Tibial artery (tissue), 4 donors: ENCODE data around the gene SOX5.

ENCODE experiments used
- DNase-seq, 2 donors: peaks; one replicate each; pipeline ENCODE4 v3.0.0-alpha.2; 2019
- H3K27ac ChIP-seq, 2 donors: fragments of 200-600 bp; sonication (generic) in 1 of 2; 1 replicate in 1 of 2; 2 replicates in 1 of 2; pipeline ENCODE4 v1.5.1; 2018 to 2019; ENCODE audit warnings: mild to moderate bottlenecking in 1 of 2
- H3K27me3 ChIP-seq, 2 donors: fragments of 200-600 bp; sonication (generic) in 1 of 2; one replicate each; pipeline versions ENCODE4 v1.5.1 to v1.6.0; 2016 to 2019
- H3K36me3 ChIP-seq, 3 donors: fragments of 200-600 bp; sonication (generic) in 2 of 3; one replicate each; pipeline ENCODE4 v1.5.1; 2016 to 2019; ENCODE audit warnings: mild to moderate bottlenecking in 2 of 3
- H3K4me1 ChIP-seq, 4 donors: fragments of 200-600 bp; sonication (generic) in 2 of 4; 1 replicate in 3 of 4; 2 replicates in 1 of 4; pipeline ENCODE4 v1.5.1; 2016 to 2019
- H3K4me3 ChIP-seq, 2 donors: fragments of 200-600 bp; sonication (generic) in 1 of 2; 1 replicate in 1 of 2; 2 replicates in 1 of 2; pipeline ENCODE4 v1.5.1; 2018 to 2019; ENCODE audit warnings: mild to moderate bottlenecking in 2 of 2
- H3K9me3 ChIP-seq, 3 donors: fragments of 200-600 bp; sonication (generic) in 1 of 3; one replicate each; pipeline ENCODE4 v1.5.1; 2016 to 2019
- intact Hi-C: fragments of 100-400 bp; cut with DNase I; formaldehyde crosslinking; loops from one replicate; pipeline ENCODE4 v1.15.0; 2023; ENCODE audit warnings: low total_unique reads
- TF ChIP-seq, protein P1 (sequence below), 2 experiments: fragments of 200-600 bp in 1 of 2; fragments of 450-650 bp in 1 of 2; IDR thresholded peaks; one replicate each; pipeline ENCODE4 v1.5.1; 2017 to 2019; ENCODE audit warnings: antibody characterized with exemption in 2 of 2, mild to moderate bottlenecking in 1 of 2, moderate library complexity in 1 of 2

The SOX5 gene

DNA sequence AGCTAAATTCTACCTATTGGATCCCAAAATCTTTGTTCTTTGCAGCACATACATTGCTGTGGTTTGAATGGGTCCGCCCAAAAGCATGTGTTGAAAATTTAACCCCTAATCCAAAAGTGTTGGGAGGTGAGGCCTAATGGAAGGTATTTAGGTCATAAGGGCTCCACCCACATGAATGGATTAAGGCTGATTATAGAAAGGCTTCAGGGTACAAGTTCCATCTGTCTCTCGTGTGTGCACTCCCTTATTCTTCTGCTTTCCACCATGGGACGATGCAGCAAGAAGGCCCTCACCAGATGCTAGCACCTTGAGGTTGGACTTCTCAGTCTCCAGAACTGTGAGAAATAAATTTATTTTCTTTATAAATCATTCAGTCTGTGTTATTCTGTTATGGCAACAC is 190.9 kb downstream of the SOX5 start:
- H3K27me3 ChIP-seq, result no peaks in the 10 kb centered on the region
- H3K36me3 ChIP-seq, result no peaks in the 10 kb centered on the region
- DNase-seq, result no peak
- no peaks in the 10 kb centered on the region for H3K9me3 ChIP-seq
- TF ChIP-seq, protein P1, sequence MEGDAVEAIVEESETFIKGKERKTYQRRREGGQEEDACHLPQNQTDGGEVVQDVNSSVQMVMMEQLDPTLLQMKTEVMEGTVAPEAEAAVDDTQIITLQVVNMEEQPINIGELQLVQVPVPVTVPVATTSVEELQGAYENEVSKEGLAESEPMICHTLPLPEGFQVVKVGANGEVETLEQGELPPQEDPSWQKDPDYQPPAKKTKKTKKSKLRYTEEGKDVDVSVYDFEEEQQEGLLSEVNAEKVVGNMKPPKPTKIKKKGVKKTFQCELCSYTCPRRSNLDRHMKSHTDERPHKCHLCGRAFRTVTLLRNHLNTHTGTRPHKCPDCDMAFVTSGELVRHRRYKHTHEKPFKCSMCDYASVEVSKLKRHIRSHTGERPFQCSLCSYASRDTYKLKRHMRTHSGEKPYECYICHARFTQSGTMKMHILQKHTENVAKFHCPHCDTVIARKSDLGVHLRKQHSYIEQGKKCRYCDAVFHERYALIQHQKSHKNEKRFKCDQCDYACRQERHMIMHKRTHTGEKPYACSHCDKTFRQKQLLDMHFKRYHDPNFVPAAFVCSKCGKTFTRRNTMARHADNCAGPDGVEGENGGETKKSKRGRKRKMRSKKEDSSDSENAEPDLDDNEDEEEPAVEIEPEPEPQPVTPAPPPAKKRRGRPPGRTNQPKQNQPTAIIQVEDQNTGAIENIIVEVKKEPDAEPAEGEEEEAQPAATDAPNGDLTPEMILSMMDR (IDR thresholded peaks at IDR 0.05), result no peak
- H3K4me3 ChIP-seq, result no peak overlapping the region
- no peak overlapping the region for H3K27ac ChIP-seq
- H3K4me1 ChIP-seq, result peaks cover 0 to 3% (median 0%) of the 10 kb centered on the region in 4 donors
- intact Hi-C loops, result no loop called here

DNA sequence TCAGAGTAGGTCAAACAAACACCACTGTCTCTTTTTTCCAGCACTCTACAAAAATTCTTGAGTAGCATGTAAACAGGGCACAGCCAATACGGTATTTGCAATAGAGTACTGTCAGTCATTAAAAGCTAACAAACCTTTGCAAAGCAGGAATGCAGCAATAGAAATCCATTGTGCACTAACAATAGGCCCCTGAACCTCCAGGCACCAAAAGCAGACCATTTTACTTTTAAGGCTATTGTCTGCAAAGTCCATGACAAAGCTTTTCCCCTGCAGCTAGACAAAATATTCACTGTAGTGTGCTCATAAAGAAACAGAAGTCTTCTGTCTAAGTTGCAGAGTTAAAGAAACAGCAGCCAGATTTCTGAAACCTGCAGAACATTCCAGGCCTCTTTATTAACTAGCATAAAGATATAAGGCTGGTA is 191.9 kb downstream of the SOX5 start:
- TF ChIP-seq, protein P1 (IDR thresholded peaks at IDR 0.05), result no peak
- intact Hi-C loops, result no loop called here
- Histone ChIP-seq H3K27ac (no peak overlapping the region), H3K27me3 (no peaks in the 10 kb centered on the region), H3K4me3 (no peak overlapping the region), H3K36me3 (no peaks in the 10 kb centered on the region), H3K4me1 (peaks cover 0 to 3% (median 0%) of the 10 kb centered on the region in 4 donors), H3K9me3 (no peaks in the 10 kb centered on the region)
- DNase-seq, result no peak

DNA sequence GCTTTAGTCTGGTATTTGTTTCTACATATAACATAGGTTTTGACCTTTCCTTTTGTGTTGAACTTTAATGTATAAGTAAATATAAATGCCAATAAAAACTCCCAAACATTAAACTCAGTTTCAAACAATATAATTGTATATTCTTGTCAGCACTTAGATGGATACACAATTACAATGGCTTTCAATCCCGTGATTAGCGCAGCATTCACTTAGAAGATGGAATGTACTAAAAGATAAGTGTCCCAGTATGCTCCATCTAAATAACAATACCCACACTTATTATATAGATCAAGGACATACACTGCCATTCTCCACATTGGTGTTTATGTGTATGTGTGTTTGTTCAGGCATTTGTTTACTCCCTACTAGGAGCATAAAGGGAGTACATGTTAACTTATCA is 193.1 kb downstream of the SOX5 start:
- Histone ChIP-seq H3K4me1 (peaks cover 0 to 3% (median 0%) of the 10 kb centered on the region in 4 donors), H3K36me3 (no peaks in the 10 kb centered on the region), H3K27ac (no peak overlapping the region), H3K27me3 (no peaks in the 10 kb centered on the region), H3K9me3 (no peaks in the 10 kb centered on the region), H3K4me3 (no peak overlapping the region)
- TF ChIP-seq, protein P1 (IDR thresholded peaks at IDR 0.05), result no peak
- DNase-seq, result no peak
- intact Hi-C loops, result no loop called here

DNA sequence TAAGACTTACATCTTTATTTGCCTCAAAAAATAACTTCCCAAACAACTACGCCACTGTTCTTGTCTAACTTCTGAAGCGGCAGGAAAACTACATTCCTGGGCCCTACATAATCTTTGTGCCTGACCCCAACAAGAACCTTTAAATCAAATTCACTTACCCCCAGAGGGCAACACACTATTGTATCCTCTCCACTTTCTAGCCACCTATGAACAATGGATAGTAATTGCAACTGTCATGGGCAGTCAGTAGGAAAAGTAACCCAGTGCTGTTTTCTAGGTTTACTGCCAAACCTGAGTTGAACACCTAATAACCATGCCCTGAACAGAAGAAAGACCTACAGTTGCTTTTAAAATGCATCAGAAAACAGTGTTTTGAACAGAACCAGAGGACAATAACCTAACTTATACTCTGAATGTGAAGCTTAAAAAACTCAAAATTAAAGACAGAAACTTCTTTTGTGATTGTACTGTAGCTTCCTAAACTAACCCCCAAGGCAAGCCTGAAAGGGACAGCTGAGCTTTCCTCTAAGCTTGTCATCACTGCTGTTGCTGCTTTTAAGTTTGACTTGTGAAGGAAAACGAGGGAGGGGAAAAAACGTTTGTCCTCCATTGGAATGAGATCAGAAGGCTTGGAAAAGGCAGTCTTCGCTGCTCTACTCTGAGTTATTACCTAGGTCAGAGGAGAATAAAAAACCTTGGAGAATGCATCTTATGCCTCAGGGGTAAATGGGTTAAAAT is 195.7 kb downstream of the SOX5 start:
- Histone ChIP-seq H3K4me1 (peaks cover 0 to 3% (median 0%) of the 10 kb centered on the region in 4 donors), H3K27me3 (no peaks in the 10 kb centered on the region), H3K4me3 (no peak overlapping the region), H3K36me3 (no peaks in the 10 kb centered on the region), H3K9me3 (no peaks in the 10 kb centered on the region), H3K27ac (no peak overlapping the region)
- TF ChIP-seq, protein P1 (IDR thresholded peaks at IDR 0.05), result no peak
- no peak for DNase-seq
- intact Hi-C loops, result no loop called here

DNA sequence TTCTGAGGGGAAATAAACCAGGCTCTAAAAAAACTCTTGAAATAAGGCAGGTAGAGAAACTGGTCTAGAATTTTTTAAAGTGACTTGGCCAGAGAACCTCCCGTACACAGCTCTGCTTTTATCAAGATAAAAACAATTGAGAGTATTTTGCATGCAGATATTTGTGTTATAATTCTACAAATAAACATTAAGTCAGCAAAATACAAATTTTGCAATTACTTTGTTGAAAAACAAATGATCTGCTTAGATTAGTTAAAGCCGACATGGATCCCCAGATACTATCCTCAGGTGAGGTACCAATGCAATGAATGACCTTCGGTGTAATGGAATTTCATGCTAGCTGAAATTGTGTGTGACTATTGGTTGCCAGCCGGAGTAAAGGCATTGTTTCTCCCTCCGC is 197.2 kb downstream of the SOX5 start:
- Histone ChIP-seq H3K4me3 (no peak overlapping the region), H3K9me3 (no peaks in the 10 kb centered on the region), H3K27ac (no peak overlapping the region), H3K4me1 (no peaks in the 10 kb centered on the region), H3K27me3 (no peaks in the 10 kb centered on the region), H3K36me3 (no peaks in the 10 kb centered on the region)
- no peak for DNase-seq
- TF ChIP-seq, protein P1 (IDR thresholded peaks at IDR 0.05), result no peak
- intact Hi-C loops, result no loop called here
